ENCODE results near the gene HMCN1. TPM values are rescaled to one million over a fixed set of nuclear protein-coding genes. Genes with fewer than 3 reads are reported as not detected.
"Not testable (repeated sequence)": the region's sequence is repeated elsewhere in the genome, so short reads cannot be mapped to it uniquely, and the experiment has no call there.

Gene HMCN1
- total RNA-seq, 1 donor from 2014 or later = 2.2 TPM

DNA sequence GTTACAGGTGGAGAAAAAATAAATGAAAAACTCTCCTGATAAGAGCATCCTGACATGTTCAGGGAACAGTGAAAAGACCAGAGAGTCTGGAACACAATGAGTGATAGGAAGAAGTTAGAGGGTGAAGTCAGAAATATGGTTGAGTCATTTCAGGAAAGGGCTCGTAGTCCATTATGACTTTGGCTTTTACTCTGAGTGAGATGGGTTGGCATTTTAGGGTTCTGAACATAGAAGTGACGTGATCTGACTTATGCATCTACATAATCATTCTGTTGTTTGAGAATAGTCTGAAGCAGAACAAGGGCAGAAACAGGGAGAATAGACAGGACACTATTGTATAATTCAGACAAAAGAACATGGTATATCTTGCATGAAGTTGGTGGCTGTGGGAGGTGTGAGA lies 5.8 kb downstream of the HMCN1 start:
- no peak for DNase-seq (ENCODE audit: low read depth)

DNA sequence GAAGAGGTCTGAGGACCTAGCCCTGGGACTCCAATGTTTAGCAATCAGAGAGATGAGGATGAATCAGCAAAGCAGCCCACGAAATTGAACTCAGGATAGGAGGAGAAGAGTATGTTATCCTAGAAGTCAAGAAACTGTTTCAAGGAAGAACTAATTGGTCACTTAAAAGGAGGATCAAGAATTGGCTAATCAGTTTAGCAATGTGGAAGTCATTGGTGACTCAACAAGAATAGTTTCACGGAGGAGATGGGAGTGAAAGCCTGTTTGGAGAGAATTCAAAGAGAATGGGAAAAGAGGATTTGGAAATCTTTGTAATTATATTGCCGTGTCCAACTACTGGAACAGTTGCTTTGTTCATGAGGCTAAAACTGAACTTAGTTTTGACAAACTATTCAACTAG lies 7.4 kb downstream of the HMCN1 start:
- DNase-seq (ENCODE audit: low read depth) = no peak

DNA sequence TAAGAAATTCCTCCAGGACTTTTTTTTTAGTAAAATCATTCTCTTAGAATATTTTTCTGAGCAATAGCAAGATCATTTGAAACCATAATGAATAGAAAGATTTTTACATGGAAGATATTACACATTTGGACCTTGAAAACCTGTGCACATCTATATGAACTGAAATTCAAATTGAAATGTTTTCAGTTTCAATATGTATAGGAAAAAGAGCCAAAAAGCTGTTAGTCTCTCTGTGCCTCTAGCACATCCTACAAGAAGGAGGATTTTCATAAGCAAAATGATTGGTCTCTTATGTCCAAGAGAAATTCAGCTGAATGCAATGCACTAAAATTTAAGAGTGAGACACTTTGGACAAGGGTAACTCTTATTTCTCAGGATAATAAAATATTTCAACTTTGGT lies 8.2 kb downstream of the HMCN1 start:
- DNase-seq (ENCODE audit: low read depth) = no peak

DNA sequence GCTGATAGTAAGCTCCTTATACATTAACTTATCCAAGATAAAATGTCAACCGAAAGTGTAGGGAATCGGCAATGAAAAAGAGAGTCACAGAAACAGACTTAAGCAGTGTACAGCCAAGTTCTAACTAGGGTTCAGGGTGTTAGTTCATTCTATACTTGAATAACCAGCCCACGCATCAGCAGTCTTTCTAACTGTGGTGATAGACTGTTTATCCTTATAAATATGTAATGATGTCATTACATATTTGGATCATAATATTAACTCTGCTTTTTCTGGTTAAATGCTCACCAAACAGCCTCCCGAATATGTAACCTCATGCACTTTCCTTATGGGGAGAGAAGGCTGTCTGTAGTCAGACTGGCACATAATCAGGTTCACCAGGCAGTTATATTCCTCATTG lies 11.0 kb downstream of the HMCN1 start:
- DNase-seq (ENCODE audit: low read depth) = no peak

DNA sequence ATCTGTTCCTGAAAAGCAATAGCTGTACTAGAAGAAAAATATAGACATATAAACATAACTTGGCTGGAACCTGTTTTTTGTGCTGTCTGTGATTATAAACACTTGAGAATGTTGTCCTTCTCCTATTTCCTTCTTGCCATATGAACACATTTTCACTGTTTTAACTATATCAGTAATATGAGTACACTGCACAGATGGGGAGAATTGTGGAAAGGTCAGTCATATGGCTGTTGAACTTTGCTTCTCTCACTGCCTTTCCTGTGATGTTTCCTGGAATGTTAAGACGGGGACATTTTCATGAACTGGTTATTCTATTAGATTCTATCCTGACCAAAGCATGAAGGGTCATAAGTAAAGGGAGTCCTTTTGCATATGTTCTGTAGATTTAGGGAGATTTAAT lies 24.9 kb downstream of the HMCN1 start:
- no peak for DNase-seq (ENCODE audit: low read depth)

DNA sequence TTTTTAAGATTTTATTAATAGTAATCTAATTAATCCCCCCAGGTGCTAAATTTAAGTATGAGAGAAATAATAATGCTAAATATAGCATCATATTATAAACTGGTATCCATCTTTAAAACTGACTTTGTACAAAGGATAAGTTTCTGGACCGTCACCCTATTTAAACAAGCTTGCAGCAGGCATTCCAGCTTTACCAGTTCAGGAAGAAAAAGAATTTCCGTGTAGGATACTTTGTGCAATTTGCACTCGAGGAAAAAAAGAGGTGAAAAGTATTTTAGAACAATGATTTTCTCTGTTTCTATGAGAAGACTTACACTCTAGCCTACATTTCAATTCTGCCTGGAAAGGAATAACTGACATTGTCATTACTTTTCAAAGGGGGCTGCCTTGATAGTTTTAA lies 27.6 kb downstream of the HMCN1 start:
- DNase-seq (ENCODE audit: low read depth) = no peak

DNA sequence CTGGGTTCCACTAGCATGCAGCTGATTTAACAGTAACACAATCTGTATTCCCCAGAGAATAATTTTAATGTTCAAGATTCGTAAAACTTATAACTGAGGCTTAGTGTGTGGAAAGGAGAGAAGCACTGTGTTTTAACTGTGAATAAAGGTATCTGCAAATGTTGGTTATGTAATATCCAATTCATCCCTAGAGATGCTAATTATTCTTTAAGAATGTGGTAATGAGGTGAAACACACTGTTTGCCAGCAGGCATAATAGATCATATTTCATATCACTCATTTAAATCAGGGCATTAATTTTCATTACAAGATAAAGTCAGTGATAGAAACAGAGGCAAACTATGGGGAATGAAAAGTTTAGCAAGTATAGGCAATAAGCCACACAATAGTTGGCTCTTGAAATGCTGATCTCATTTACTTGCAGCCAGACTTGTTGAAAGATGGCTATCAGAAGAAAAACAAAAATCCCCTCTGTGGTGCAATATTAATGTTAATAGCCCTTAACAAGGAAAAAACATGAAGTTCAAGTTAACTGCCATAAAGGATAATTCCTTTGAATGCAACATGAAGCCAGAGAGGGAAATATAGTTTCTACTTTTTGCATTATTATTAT lies 33.4 kb downstream of the HMCN1 start:
- DNase-seq (ENCODE audit: low read depth) = no peak

DNA sequence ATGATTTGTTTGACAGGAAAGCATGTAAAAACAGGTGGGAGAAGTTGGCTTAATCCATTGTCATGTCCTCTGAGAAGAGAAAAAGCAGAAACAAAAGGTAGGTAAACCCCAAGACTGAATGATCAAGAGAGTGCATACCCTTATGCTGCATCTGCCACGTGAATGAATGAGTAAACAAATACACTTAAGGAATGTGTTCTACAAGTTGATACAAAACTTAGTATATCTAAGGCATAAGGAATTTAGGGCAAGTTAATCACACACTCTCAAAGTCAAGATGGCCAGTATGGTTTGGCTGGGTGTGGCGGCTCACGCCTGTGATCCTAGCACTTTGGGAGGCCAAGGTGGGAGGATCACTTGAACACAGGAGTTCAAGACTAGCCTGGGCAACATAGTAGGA lies 34.2 kb downstream of the HMCN1 start:
- no peak for DNase-seq (ENCODE audit: low read depth)

DNA sequence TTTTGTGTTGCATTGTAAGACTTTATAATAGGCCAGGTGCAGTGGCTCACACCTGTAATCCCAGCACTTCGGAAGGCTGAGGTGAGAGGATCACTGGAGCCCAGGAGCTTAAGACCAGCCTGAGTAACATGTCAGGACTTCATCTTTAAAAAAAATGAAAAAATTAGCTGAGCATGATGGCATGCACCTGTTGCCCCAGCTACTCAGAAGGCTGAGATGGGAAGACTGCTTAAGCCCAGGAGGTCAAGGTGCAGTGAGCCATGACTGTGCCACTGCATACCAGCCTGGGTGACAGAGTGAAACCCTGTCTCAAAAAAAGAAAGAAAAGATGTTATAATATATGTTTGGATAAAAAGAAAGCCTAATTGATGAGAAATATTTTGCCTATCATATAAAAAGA lies 34.9 kb downstream of the HMCN1 start:
- no peak for DNase-seq (ENCODE audit: low read depth)

DNA sequence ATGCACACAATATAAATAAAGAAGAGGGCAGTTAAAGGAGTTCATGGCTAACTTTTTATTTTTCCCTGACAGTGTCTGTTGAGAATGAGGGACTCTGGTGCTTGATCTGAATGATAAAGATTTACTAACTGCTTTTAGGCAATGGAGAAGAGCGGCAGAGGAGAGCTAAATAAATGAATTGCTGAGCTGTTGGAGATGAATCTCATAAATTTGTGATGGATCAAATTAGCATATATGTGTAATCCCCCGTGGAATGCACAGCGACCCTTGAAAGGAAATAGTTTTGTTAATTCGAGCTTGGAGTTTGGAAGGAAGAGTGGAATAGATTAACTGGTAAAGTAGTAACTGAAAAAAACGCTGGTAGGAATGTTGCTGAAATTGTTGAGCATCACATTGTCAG lies 40.2 kb downstream of the HMCN1 start:
- no peak for DNase-seq (ENCODE audit: low read depth)

DNA sequence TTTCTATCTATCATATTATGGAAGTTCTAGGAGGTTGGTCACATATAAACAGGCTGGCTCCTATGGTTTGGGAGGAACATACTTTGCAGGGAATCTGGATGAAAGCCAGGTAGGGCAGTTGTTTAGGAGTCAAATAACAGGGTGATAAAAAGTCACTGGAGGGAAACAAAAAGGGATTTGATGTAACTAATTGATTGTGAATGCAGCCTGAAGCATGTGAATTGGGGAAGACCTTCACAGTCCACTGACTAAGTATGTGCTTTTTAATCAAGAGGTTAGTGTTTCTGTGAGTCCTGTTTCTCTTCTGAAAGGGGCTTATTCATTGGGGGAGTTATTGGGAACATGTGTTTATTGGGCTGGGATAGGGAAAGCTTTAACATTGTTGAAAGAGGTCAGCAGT lies 41.3 kb downstream of the HMCN1 start:
- DNase-seq (ENCODE audit: low read depth) = no peak

DNA sequence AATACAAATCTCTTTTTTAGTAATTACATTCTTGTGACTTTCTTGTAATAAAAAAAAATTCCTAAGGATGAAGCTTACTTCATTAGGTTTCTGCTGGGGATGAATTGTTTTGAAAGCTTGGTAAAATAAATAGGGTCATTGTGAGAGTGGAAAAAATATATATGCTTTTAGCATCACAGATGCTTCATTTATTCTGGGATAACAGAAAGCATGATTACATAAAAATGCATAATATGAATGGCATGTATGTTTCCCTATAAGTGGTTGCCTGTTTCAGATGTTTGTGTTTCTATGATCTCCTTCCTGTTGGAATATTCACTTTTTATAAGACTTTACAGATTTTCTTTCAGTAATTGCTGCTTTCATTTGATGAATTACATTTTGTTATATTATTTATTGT lies 42.3 kb downstream of the HMCN1 start:
- no peak for DNase-seq (ENCODE audit: low read depth)

DNA sequence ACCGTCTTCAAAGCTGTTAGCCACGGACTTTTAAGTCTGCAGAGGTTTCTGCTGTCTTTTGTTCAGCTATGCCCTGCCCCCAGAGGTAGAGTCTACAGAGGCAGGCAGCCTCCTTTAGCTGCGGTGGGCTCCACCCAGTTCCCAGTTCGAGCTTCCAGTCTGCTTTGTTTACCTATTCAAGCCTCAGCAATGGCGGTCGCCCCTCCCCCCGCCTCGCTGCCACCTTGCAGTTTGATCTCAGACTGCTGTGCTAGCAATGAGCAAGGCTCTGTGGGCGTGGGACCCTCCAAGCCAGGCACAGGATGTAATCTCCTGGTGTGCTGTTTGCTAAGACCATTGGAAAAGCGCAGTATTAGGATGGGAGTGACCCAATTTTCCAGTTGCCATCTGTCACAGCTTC lies 49.7 kb downstream of the HMCN1 start:
- DNase-seq (ENCODE audit: low read depth) = not testable (repeated sequence)

DNA sequence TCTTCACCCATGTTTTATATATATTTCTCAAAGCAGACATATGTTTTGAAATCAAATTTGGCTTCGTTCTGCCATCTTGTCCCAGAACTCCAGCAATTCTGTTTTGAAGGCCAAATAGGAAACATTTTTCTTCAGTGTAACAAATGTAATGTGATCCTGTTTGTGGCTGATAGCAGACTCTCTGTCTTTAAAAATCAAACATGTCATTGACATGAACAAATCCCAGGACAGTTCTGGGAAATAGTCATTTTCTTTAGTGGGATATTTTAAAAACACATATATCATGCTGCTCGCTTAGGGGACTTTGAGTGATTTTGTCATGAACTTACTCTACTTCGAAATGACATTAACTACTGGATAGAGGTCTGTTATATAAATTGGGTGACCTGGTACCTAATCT lies 51.4 kb downstream of the HMCN1 start:
- DNase-seq (ENCODE audit: low read depth) = no peak

DNA sequence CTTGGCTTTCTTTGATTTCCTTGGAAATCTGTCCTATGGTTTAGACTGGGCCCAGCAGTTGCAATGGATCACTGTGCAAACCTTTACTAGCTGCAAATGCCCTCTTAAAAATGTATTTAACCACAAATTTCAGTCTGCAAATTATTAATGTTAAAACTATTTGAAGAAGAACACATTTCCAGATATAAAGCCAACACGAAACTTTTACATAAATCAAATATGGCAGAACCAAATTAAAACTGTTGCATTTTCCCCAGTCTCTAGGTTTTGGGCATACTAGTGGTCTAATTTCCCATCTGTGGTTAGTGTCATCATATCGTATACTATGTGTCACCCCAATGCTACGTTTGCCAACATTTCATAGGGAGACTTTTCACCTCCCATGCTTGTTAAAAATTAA lies 52.3 kb downstream of the HMCN1 start:
- DNase-seq (ENCODE audit: low read depth) = no peak

DNA sequence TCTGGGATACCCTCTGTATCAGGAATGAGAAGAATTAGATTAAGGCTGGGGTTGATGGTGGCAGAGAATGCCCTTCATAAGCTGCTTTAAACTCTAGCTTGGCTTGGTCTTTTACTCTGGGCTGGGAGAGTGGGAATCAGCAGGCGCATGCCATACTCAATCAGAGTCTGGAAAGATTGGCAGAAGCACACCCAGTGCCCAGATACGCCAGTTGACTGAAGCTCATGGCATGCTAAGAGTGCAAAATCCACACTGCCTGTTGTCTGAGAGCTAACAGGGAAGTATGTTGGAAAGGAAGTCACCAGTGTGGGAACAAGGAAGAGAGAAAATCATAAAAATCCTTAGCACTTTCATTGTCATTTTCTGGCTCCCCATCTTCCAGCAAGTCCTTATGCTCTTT lies 53.0 kb downstream of the HMCN1 start:
- no peak for DNase-seq (ENCODE audit: low read depth)

DNA sequence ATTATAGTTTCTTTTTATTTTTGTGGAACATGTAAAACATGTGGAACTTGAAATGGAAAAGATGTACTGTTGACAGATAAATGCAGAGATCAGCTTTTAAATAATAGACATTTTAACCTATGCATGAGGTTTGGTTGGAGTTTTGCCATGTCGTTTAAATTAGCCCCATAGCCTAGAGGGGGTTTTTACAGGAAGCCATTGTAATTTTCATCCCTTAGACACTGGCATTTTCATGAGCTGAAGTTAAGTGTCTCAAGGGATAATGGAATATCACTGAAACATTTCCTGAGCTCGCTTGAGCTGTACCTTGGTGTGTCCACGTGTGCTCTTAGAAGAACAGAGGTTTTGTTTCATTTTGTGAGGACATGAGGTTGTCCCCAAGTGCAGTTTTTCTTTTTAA lies 54.2 kb downstream of the HMCN1 start:
- DNase-seq (ENCODE audit: low read depth) = no peak

DNA sequence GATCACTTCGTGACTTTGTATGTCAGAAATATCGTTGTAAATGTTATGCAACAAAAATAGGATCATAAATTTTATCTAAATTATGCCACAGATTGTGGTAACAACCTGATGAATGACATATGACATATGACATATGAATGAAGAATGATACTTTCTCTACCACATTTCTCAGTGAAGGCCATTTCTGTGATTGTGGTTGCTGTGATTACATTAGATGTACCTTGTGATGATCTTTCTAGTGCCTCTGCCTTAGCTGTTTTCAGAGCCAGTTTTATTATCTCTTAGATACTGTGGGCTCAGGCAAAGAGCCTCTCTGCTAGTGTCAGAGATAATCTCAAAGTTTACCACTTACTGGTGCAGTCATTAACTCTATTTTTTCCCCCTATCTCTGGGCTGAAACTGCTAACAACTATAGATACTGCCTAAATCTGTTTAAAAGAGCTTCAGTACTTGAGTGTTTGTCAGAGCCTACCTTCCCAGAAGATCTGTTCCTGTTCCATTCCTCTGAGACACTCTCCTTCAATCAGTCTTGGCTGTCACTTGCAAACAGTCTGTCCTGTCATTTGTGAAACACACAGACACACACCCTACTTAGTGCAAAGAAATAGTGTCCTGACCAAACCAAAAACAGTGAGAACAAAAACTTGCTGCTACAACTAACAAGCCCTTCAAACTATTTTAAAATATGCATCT lies 55.5 kb downstream of the HMCN1 start:
- no peak for DNase-seq (ENCODE audit: low read depth)

DNA sequence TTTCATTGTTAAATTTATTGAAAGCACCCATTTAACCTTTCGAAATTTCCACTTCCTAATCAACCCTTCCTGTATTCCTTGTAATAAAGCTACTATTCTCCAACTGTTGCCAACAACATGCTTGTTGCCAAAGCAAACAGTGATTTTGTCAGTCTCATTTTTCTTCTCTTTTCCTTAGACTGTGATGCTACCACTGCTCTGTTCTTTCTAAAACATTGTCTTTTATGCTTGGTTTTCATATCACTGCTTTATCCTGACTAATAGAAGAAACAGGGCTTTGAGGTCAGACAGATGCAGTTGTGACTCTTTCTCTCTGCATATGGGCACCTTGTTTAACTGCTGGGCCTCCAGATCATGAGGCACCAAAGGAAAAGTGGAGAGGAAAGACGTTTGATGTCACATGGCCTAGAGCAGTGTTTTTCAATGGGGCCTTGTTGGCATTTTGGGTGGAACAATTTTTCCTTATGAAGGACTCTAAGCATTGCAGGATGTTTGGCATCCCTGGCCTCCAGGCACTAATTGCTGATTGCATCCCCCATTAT lies 56.1 kb downstream of the HMCN1 start:
- no peak for DNase-seq (ENCODE audit: low read depth)

DNA sequence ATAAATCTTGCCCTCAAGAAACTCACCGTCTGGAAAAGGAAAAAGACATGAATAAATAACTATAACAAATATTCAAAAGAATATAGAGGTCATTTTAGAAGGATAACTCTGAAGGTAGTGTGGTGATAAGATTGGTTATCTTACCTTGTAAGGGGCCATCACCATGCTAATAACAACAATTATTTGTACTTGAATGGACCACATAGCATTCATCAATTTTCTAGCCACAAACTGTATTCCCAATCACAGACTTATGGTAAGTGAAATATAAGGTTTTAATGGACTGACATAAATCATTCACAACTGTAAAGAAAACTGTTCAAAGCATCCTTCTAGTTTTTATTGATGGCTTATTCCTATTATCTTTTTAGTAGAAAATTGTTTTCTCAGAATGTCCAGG lies 57.8 kb downstream of the HMCN1 start:
- no peak for DNase-seq (ENCODE audit: low read depth)

DNA sequence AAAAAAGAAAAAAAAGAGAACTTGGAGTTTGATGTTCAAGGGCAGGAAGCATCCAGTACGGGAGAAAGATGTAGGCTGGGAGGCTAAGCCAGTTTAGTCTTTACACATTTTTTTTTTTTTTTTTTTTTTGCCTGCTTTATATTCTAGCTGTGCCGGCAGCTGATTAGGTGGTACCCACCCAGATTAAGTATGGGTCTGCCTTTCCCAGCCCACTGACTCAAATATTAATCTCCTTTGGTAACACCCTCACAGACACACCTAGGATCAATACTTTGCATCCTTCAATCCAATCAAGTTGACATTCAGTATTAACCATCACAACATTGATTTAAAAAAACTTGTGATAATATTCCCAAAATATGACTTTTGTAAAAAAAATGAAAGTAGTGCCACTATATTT lies 60.3 kb downstream of the HMCN1 start:
- DNase-seq (ENCODE audit: low read depth) = not testable (repeated sequence)

DNA sequence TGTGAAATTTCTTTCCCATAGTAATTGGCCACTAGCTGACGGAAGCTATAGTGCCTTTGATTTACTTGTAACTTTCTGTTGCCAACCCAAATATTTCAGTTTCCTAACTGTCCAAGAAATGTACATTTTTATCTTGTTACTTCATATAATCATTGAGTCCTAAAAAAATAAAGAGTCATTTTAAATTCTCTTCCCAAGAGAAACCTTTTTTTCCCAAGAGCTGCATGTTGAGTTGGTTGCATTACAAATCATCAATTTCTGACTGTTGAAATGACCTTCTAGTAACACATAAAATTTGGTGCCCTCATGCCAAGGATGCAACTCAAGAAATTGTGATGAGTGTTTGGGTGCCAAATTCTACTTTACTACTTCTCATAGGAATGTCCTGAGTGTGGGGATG lies 61.0 kb downstream of the HMCN1 start:
- DNase-seq (ENCODE audit: low read depth) = no peak

DNA sequence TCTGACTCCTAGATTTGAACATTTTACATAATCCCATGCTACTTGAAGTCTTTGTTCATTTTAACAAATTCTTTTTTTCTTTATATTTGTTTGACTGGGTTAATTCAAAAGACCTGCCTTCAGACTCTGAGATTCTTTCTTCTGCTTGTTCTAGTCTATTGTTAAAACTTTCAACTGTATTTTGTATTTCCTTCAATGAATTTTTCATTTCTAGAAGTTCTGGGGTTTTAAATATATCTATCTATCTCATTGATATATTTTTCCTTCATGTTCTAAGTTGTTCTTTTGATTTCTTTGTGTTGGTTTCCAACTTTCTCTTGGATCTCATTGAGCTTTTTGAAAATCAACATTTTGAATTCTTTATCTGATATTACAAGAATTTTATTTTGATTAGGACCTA lies 64.3 kb downstream of the HMCN1 start:
- DNase-seq (ENCODE audit: low read depth) = no peak
